Ecto neural progenitor cell (in vitro differentiated cells): ENCODE results near the gene SSTR4.
"Not testable (repeated sequence)": the region's sequence is repeated elsewhere in the genome, so short reads cannot be mapped to it uniquely, and the experiment has no call there.

Experiments used
- DNase-seq: peaks from one replicate; pipeline ENCODE4 v3.0.0-alpha.2; 2018; ENCODE audit warnings: low spot score

The SSTR4 gene, protein sequence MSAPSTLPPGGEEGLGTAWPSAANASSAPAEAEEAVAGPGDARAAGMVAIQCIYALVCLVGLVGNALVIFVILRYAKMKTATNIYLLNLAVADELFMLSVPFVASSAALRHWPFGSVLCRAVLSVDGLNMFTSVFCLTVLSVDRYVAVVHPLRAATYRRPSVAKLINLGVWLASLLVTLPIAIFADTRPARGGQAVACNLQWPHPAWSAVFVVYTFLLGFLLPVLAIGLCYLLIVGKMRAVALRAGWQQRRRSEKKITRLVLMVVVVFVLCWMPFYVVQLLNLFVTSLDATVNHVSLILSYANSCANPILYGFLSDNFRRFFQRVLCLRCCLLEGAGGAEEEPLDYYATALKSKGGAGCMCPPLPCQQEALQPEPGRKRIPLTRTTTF

DNA sequence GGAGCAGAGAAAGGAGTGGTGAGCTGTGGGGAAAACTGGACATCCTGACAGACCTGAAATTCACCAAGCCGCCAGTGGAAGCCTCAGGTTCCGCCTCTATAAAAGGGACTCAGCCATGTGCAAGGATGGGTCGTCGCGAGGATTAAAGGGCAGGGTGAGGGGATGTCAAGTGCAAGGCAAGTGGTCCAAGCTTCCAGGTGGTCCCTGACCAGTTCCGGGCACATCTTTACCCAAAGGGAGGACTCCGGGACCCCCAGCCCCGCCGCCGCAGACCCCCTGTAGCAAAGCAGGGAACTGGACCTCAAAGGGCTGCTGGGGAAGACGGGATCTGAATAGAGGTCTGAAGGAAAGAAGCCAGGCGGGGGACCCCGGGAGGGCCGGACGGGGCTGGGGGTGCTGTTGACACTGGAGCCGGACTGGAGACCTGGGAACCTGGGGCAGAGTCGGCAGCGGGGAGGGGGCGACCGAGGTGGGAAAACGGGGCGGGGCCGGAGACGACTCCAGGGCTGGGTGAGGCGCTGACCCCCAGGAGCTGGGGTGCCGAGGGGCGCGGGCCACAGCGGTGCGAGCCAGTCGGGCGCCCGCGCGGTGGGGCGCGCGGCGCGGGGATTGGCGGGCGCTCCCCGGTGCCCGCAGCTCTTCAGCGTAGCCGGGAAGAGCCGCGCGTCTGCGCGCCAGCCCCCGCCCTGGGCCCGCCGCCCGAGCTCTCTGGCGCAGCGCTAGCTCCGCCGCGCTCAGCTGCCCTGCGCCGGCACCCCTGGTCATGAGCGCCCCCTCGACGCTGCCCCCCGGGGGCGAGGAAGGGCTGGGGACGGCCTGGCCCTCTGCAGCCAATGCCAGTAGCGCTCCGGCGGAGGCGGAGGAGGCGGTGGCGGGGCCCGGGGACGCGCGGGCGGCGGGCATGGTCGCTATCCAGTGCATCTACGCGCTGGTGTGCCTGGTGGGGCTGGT is at the start of gene SSTR4:
Gene SSTR4 (plus strand): TSS at position 592 of the 951 bp plus-strand sequence. CDS start 172 bp downstream, at position 764.
- no peak for DNase-seq

DNA sequence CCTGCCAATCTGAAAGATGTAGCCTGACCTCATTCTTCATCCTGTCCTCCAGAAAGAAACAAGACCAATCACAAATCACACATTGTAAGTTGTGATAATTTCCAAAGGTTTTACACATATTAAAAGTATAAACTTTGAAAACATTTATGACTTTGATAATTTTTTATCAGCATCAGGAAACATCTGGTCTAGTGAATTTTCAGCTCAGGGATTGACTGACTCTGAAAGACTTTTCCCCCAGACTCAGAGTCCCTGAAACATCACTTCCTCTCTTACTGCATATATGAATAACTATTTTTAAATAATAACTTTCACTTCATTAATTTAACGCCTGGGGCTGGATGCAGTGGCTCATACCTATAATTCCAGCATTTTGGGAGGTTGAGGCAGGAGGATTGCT is 48.5 kb upstream of the SSTR4 start:
- DNase-seq, result no peak

DNA sequence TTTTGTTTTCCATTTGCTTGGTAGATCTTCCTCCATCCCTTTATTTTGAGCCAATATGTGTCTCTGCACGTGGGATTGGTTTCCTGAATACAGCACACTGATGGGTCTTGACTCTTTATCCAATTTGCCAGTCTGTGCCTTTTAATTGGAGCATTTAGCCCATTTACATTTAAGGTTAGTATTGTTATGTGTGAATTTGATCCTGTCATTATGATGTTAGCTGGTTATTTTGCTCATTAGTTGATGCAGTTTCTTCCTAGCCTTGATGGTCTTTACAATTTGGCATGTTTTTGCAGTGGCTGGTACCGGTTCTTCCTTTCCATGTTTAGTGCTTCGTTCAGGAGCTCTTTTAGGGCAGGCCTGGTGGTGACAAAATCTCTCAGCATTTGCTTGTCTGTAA is 43.7 kb upstream of the SSTR4 start:
- not testable (repeated sequence) for DNase-seq

DNA sequence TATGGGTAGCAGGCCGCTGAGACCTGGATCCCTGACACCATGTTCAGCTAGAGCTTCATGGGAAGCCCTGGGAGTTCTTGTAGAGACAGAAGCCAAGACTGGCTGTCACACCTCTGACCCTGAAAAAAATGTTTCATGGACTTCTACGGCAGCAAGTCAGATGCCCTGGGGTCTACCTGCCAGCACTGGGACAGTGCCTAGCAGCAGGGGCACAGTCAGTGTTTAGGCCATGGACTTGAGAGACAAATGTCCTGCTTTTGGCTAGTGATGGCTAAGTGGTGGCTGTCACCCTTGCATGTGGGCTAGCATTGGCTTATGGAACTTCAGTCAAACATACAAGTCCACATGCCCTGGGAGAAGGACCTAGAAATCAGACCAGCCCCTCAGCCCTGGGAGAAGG is 41.3 kb upstream of the SSTR4 start:
- no peak for DNase-seq

DNA sequence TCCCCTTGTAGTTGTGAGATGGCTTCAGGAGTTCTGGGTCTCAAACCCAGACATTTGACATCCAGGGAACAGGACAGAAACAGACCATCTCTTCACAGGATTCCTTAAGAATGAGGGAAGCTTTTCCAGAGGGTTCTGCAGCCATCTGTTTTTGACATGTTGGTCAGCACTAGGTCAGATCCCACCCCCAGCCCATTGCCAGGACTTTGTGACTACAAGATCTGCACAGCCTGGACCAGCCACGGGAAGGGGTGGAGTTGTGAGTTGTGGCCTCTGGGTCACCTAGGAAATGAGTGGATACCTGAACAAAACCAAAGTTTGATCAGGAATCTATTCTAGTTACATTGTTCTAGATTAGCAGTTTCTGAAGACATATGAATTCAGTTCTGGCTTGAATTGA is 39.2 kb upstream of the SSTR4 start:
- DNase-seq, result no peak

DNA sequence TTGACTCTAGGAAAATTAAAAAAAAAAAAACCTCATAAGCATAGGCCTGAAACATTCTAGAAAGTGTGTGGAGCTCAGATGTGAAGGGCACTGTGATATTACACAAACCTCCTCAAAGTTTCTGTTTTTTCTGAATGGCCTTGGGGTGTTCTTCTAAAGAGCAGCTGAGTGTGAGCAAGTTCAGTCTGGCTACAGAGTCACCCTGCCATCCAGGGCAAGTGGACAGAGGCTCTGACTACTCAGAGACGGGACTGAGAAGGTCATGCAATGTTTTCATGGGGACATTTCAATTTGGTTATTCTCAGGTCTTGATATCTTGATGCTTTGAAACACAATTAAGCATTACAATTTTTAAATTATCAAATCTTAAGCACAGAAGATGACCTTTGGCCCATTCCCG is 36.6 kb upstream of the SSTR4 start:
- DNase-seq, result peak; percentile 10

DNA sequence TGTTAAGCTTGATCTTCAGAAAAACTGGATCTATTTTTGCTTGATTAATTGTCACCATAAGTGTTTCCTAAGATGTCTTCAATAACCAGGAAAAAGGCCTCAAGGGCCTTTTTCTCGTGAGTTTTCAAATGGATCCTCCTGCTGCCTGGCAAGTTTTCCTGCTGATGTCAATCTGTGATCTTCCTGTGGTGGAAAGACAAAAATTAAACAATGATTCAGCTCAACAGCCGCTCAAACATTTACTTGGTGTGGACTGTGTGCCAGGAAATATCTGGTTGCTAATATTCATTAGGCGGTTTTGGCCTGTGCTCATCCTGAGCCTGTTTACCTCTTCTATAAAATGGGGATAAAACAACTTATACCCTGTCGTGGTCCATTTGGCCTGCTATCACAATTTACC is 35.4 kb upstream of the SSTR4 start:
- peak; percentile 8 for DNase-seq

DNA sequence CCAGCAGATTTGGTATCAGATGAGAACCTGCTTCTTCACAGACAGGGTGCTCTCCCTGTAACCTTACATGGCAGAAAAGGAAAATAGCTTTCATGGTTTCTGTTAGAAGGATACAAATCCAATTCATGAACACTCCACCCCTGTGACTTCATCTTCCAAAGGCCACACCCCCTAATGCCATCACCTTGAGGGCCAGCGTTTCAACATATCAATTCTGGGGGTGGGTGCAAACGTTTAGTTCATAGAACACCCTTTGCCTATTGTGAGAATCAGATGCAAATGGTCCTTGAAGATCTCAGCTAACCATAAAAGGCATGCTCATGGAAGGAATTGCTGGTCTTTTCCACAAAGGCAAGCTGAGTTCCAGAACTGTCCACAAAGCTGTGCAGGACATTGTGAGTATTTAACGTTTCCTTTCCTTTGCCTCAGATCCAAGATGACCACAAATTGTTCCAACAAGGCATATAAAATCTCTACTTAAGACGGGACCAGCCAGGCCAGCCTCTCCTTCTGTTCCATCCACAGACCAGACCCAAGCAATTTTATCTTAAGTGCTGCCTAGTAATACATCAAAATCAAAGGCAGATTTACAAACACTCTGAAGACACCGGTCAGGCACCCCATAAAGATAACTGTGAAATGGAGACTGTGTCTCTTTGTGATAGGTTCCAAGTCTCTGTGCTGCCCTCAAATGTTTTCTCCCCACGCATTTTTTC is 34.7 kb upstream of the SSTR4 start:
- no peak for DNase-seq

DNA sequence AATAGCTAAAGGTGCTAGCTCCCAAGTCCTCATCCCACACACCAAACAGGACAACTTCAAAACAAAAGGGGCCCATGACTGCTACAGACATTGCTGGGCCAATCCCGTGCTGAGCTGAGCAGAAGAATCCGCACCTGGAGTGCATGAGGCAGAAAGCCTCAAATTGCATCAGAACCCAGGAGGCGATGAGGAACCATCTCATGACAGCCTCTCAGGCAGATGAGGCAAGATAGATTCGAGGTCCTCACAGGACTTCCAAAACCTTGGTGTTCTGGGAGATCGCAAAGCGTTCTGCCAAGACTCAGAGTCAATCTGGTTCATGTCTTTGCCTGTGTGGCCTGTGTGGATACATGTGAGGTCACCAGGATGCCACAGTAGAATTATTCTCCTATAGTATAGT is 32.8 kb upstream of the SSTR4 start:
- DNase-seq, result peak; percentile 16

DNA sequence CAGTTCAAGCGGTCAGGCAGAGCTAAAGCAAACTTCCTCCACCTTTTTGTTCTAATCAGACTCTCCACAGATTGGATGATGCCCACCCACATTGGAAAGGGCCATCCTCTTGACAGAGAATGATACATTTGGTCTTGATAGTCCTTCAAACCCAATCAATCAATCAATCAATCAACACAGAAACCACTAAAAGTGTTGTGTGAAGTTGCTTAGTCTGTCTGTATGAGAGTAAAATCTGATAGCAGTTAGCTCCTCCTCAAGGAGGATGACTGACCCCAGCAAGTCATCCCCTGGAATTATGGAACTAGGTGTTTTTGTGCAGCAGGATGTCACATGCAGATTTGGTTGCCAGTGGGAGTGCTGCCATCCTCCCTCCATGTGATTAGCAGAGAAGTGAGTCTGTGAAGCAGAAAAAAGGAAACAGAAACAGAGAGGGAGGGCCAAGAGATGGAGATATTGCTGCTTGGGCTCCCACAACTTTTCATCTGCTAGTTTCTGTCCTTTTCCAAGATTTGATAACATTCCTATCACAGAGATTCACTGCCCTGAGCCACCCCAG is 32.0 kb upstream of the SSTR4 start:
- DNase-seq, result peak; percentile 7

DNA sequence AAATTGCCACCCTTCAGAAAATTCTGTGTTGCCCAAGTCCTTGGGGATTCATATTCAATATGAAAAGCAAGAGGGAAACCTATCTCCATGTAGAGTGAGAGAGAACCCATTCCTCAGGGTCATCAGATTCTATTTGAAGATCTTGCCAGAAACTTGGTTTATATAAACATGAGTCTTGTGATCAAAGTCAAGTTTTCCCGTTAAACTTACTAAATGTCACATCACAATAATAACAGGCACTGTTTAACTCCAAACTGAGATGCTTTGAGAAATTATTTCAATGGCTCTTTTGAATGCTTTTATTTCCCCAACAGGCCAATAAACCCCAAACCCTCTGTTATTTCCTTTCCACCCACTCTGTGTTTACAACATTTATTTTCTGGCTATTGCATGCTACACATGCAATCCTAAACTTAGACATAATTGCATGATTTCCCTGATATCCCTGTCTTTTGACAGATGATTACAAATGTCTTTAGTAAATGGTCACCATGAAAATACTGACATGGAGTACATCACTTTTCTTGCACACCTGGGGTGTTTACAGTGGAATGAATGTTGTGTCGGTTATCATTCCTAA is 31.1 kb upstream of the SSTR4 start:
- no peak for DNase-seq

DNA sequence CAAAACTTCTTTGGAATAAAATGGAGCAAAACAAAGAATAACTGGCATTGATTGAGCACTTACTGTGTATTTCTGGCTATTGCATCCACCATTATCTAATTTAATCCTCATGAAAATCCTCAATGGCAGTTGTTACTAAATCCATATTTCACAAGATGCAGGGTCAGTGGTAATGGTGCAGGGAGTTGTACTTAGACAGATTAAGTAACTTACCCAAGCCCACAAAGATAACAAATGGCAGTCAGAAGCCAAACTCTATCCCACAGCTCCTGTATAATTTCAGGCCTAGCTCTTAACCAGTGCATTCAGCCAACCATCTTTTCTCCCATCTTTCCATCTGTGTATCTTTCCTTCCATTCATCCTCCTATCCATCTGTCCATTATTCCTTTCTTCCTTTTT is 29.3 kb upstream of the SSTR4 start:
- DNase-seq, result no peak

DNA sequence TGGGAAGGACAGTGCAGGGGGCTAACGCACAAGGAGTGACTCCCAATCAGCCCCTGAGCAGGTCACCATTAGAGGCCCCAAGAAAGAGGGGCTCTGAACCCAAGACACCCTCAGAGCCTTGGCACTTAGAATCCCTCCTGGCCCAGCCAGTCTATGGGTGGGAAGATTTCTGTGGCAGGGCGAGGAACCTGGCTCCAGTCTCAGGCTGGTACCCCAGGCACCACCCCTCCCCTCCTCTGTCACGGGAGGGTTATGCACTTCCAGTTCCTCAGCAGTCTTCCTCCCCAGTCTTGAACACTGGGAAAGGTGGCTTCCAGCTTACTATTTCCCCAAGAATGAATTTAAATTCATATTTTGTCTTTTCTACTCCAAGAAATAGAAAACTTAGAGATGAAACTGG is 27.6 kb upstream of the SSTR4 start:
- no peak for DNase-seq

DNA sequence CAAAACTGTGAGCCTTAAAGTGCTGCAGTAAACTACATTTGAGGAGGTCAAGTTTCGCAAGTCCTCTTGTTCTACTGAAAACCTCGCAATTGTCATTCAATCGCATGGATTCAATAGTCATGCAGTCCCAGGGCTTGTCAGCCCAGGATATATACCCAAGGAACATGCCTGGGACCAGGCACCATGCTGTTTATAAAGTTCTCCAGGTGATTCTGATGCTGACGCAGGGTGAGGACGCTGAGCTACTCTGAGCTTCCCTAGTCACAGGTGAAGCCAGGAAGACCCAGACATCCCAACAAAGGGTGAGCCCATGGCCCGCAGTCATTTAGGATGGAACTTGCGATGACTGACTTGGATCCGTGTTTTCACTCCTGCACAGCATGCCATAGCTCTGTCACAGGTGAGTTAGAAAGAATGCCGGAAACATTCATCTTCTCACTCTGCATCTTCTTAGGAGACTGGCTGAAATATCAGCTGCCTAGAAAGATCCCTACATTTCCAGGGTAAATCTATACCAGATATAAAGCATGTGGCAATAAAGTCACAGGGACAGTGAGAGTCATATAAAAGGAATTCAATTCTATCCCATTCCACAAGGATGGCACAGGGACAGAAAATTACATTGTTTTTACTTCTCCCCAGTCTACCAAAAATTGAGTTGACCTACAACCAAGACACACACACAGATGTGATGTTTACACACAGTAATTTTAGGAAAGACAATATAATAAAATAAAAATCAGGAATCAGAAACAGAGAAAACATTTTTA is 27.0 kb upstream of the SSTR4 start:
- peak; percentile 3 for DNase-seq

DNA sequence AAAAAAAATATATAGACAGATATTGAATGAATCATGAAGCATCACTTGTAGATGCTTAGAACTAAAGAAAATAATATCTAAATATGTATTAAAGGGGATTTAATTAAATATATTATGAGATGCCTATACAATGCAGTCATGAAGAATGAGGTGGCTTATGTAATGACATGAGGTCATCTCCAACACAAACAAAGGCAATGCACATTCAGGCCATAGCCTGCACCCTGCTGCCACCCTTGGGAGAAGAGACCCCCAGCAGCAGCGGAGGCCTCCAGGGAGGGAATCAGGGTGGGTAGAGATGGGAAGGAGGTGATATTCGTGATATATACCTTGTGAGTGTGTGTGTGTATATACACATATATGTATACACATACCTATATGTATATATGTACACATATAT is 26.4 kb upstream of the SSTR4 start:
- no peak for DNase-seq

DNA sequence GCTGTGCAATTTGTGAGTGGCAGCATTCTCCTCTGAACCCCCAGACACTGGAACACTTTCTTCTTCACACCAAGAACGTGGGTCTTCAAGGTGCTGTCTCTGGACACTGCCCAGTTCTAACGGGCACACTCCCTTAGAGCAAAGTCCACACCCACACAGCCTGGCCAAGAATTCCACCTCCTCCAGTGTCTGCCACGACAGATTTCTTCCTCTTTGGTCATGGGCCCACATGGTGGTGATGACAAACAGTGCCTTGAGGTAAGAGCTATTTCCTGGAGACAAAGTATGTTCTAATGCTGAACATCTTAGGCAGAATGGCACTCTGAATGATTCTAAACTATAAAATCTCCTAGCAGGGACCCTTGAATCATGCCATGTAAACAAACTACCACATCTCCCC is 25.5 kb upstream of the SSTR4 start:
- DNase-seq, result no peak

DNA sequence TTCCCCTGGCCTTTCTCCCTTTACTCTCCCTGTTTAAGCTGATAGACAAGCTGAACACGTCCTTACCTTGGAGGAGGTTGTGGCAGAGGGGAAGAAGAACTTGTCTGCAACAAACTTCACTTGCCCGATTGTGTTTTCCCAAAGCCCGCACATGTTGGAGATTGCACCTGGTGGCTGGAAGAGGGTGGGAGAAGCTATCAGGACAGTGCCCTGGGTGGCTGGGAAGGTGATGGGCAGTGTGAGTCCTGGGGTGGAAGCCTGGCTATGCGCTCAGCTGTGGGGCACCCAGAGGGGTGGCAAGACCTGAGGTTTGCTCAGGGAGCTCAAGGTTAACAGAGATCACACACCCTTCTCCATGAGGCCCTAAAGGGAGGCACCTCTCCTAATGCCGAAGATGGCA is 25.0 kb upstream of the SSTR4 start:
- no peak for DNase-seq

DNA sequence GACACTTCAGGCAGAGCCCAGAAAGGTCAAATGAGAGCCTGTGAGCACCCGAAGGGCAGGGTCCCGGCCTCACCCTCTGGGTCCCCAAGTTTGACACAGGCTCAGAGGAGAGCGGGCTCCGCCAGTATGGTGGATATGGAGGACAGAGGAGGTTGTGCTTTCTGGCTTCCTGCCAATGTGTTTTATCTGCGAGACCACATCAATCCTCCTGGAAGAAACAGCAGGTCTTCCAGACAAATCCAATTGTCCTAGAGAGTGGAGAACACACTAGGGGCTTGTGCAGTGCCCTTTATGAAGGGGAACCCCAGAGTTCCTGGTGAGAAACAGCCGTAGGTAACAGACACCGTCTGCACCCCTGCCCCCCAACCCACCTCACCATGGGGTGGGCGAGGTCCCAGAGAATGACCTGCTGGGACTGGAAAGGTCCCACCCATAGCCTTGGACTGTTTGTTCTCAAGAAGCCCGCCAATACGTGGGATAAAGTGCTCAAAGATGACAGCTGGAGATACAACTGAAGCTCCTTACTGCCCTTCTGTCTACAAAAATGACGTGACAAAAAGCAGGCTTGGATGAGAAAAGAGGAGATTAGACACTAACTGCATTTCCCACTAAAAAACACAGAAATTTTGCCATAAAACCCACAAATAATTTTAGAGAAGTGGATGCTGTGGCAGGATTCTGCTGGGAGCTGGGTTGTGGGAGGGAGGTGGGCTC is 23.9 kb upstream of the SSTR4 start:
- DNase-seq, result peak; percentile 10

DNA sequence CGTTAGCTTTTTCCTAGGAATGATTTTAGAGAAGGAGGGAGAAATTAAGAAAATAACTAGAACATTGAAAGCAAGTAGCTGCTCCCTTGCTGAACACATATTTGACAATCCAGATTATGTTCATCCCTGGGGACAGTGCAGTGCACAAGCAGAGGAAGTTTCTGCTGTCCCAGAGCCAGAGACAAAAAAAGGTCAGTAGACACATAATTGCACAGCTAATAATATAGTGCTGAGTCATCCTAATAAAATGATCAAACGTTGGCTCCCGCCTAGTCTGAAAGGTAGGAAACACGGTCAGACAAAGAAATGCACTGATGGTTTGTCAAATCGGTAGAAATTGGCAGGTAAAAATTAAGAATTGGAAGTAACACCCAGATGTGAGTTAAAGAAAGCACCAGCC is 21.7 kb upstream of the SSTR4 start:
- DNase-seq, result no peak

DNA sequence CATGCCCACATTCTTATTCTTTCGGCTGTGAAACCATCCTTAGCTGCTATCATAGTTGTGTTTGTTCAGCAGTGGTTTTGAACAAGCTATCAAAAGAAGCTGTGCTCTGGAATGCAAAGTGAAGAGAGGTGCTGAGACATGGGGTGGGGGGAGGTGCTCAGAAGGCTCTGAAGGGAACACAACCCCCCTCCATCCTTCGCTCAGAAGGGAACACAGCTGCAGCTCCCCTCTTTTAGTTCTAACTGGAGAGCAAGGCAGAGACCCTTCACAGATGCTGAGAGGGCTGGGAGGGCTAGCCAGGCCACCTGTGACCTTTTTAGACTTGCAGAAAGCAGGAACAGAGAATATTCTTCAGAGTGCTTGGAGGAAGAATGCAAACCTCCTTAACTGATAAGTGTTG is 17.6 kb upstream of the SSTR4 start:
- DNase-seq, result no peak
